Activated T-helper 1 cell treated with anti-CD3 and anti-CD28 coated beads, Interleukin-2, amount 50 U/mL, for 16 hours (primary cell): Measurements from ENCODE around the gene RPL32.

Experiments used
- DNase-seq, 2 donors: peaks; one replicate each; pipeline ENCODE4 v3.0.0-alpha.2; 2020; ENCODE audit warnings: low read depth in 1 of 2, low spot score in 1 of 2

Gene RPL32

GRCh38 chr3:12833222-12834161 lies 7.9 kb downstream of the RPL32 start:
- DNase-seq: no peak

GRCh38 chr3:12832350-12833221 lies 8.8 kb downstream of the RPL32 start:
- DNase-seq: no peak

GRCh38 chr3:12831301-12831866 lies 10.0 kb downstream of the RPL32 start:
- no peak for DNase-seq

GRCh38 chr3:12830785-12831156 lies 10.6 kb downstream of the RPL32 start:
- DNase-seq: no peak

- no peak for DNase-seq
These were observed 11.2 kb downstream of the RPL32 start for GRCh38 chr3:12829886-12830784.

GRCh38 chr3:12829404-12829803 lies 12.0 kb downstream of the RPL32 start:
- DNase-seq: no peak

- no peak for DNase-seq
These were observed 12.6 kb downstream of the RPL32 start for GRCh38 chr3:12828751-12829150.

- no peak for DNase-seq
These were observed 16.2 kb downstream of the RPL32 start for GRCh38 chr3:12825156-12825555.

GRCh38 chr3:12824299-12824698 lies 17.1 kb downstream of the RPL32 start:
- no peak for DNase-seq

GRCh38 chr3:12822725-12823373 lies 18.5 kb downstream of the RPL32 start:
- DNase-seq: no peak

- no peak for DNase-seq
These were observed 22.6 kb downstream of the RPL32 start for GRCh38 chr3:12818773-12819172.

GRCh38 chr3:12818273-12818672 lies 23.1 kb downstream of the RPL32 start:
- DNase-seq: no peak

GRCh38 chr3:12817343-12817710 lies 24.0 kb downstream of the RPL32 start:
- no peak for DNase-seq

- no peak for DNase-seq
These were observed 24.6 kb downstream of the RPL32 start for GRCh38 chr3:12816521-12817342.

- no peak for DNase-seq
These were observed 25.6 kb downstream of the RPL32 start for GRCh38 chr3:12815719-12816118.

GRCh38 chr3:12815078-12815477 lies 26.3 kb downstream of the RPL32 start:
- no peak for DNase-seq

GRCh38 chr3:12813967-12814366 lies 27.4 kb downstream of the RPL32 start:
- DNase-seq: no peak

GRCh38 chr3:12812812-12813211 lies 28.6 kb downstream of the RPL32 start:
- no peak for DNase-seq

- DNase-seq: no peak
These were observed 30.4 kb downstream of the RPL32 start for GRCh38 chr3:12810961-12811360.
